DOHH2 (cell line): ENCODE measurements around the gene OTUD4.

Experiments used
- H3F3A ChIP-seq: fragments of 200-600 bp; sonication (generic), shearing (Covaris generic); 2 replicates; pipeline ENCODE4 v1.6.0; 2016; ENCODE audit warnings: antibody characterized with exemption, mild to moderate bottlenecking; ENCODE audit not compliant: control insufficient read depth, insufficient read depth
- H3K27ac ChIP-seq: fragments of 200-600 bp; sonication (generic); 2 replicates; pipeline ENCODE4 v1.5.1; 2014; ENCODE audit warnings: low read depth, mild to moderate bottlenecking, low read length, moderate library complexity
- H3K27me3 ChIP-seq: fragments of 200-600 bp; sonication (generic); 2 replicates; pipeline ENCODE4 v1.6.1; 2014; ENCODE audit warnings: mild to moderate bottlenecking, low read length, mixed read lengths; ENCODE audit not compliant: control insufficient read depth
- H3K36me3 ChIP-seq: fragments of 200-600 bp; sonication (generic); 2 replicates; pipeline ENCODE4 v1.6.1; 2014; ENCODE audit warnings: mild to moderate bottlenecking, low read length, moderate library complexity, mixed read lengths; ENCODE audit not compliant: control insufficient read depth
- H3K4me1 ChIP-seq: fragments of 200-600 bp; sonication (generic); 2 replicates; pipeline ENCODE4 v1.6.1; 2014; ENCODE audit warnings: mild to moderate bottlenecking, low read length, mixed read lengths; ENCODE audit not compliant: control insufficient read depth
- H3K4me2 ChIP-seq: fragments of 200-600 bp; sonication (generic); 2 replicates; pipeline ENCODE4 v1.6.0; 2014; ENCODE audit warnings: mild to moderate bottlenecking, low read length, moderate library complexity
- H3K4me3 ChIP-seq: fragments of 200-600 bp; sonication (generic); 2 replicates; pipeline ENCODE4 v1.5.1; 2014; ENCODE audit warnings: mild to moderate bottlenecking, low read length, mixed read lengths
- H3K79me2 ChIP-seq: fragments of 200-600 bp; sonication (generic); 2 replicates; pipeline ENCODE4 v1.6.1; 2014; ENCODE audit warnings: mild to moderate bottlenecking, low read length, mixed read lengths; ENCODE audit not compliant: control insufficient read depth
- H3K9me2 ChIP-seq: fragments of 200-600 bp; sonication (generic); replicated peaks from 2 replicates; pipeline ENCODE4 v1.6.1; 2014; ENCODE audit warnings: mild to moderate bottlenecking, low read length, mixed read lengths; ENCODE audit not compliant: control insufficient read depth
- H3K9me3 ChIP-seq: fragments of 200-600 bp; sonication (generic); 2 replicates; pipeline ENCODE4 v1.6.1; 2014; ENCODE audit warnings: antibody characterized with exemption, low read length, mixed read lengths; ENCODE audit not compliant: control insufficient read depth, insufficient read depth
- H4K20me1 ChIP-seq: fragments of 200-600 bp; sonication (generic); 2 replicates; pipeline ENCODE4 v1.6.0; 2014; ENCODE audit warnings: low read depth, mild to moderate bottlenecking, antibody characterized with exemption, low read length, moderate library complexity; ENCODE audit not compliant: control insufficient read depth, insufficient read depth
- CTCF ChIP-seq: fragments of 200-600 bp; sonication (generic); IDR thresholded peaks from one replicate; pipeline ENCODE4 v1.5.1; 2014; ENCODE audit warnings: antibody characterized with exemption, mild to moderate bottlenecking, low read depth, low read length; ENCODE audit not compliant: poor library complexity, severe bottlenecking
- EZH2phosphoT487 ChIP-seq: fragments of 200-600 bp; sonication (generic); IDR thresholded peaks from 2 replicates; pipeline ENCODE4 v1.6.1; 2017; ENCODE audit warnings: borderline replicate concordance, mild to moderate bottlenecking, antibody characterized with exemption, low read length, moderate library complexity, mixed read lengths

The OTUD4 gene

GRCh38 chr4:145103496-145103895 lies 76.9 kb downstream of the OTUD4 start:
- no peaks in the 10 kb centered on the region for H3K9me2 ChIP-seq
- H3K27ac ChIP-seq: no peak overlapping the region
- peaks cover 89% of the 10 kb centered on the region for H3K36me3 ChIP-seq
- peaks cover 55% of the 10 kb centered on the region for H3K4me1 ChIP-seq
- peaks cover 85% of the 10 kb centered on the region for H3K79me2 ChIP-seq
- H3K9me3 ChIP-seq: no peaks in the 10 kb centered on the region
- TF ChIP-seq CTCF: no peak
- TF ChIP-seq EZH2phosphoT487: no peak
- H3K4me3 ChIP-seq: peak overlapping the region; percentile 11; the same call in 1 of the 2 replicates
- no peaks in the 10 kb centered on the region for H3F3A ChIP-seq
- H3K4me2 ChIP-seq: peak overlapping the region; percentile 52
- no peaks in the 10 kb centered on the region for H3K27me3 ChIP-seq
- H4K20me1 ChIP-seq: peaks cover 3% of the 10 kb centered on the region

- peak overlapping the region; percentile 13; the same call in 1 of the 2 replicates for H3K4me3 ChIP-seq
- peaks cover 85% of the 10 kb centered on the region for H3K36me3 ChIP-seq
- peak overlapping the region; percentile 52 for H3K4me2 ChIP-seq
- no peaks in the 10 kb centered on the region for H3K9me2 ChIP-seq
- no peak overlapping the region for H3K27ac ChIP-seq
- H3K27me3 ChIP-seq: no peaks in the 10 kb centered on the region
- H3K4me1 ChIP-seq: peaks cover 49% of the 10 kb centered on the region
- H3K79me2 ChIP-seq: peaks cover 89% of the 10 kb centered on the region
- H4K20me1 ChIP-seq: peaks cover 3% of the 10 kb centered on the region
- no peak for TF ChIP-seq EZH2phosphoT487
- no peak for TF ChIP-seq CTCF
- H3F3A ChIP-seq: no peaks in the 10 kb centered on the region
- no peaks in the 10 kb centered on the region for H3K9me3 ChIP-seq
These were observed 77.8 kb downstream of the OTUD4 start for GRCh38 chr4:145102619-145103018.

- H3K36me3 ChIP-seq: peaks cover 71% of the 10 kb centered on the region
- peak overlapping the region; percentile 23; the same call in 1 of the 2 replicates for H3K4me3 ChIP-seq
- peaks cover 94% of the 10 kb centered on the region for H3K79me2 ChIP-seq
- H3F3A ChIP-seq: no peaks in the 10 kb centered on the region
- H3K4me1 ChIP-seq: peaks cover 52% of the 10 kb centered on the region
- H3K27me3 ChIP-seq: no peaks in the 10 kb centered on the region
- H3K27ac ChIP-seq: no peak overlapping the region
- TF ChIP-seq EZH2phosphoT487 (no peak), CTCF (no peak)
- no peaks in the 10 kb centered on the region for H3K9me3 ChIP-seq
- H3K4me2 ChIP-seq: peak overlapping the region; percentile 52
- no peaks in the 10 kb centered on the region for H3K9me2 ChIP-seq
- H4K20me1 ChIP-seq: peaks cover 3% of the 10 kb centered on the region
These were observed 79.3 kb downstream of the OTUD4 start for GRCh38 chr4:145101091-145101490.

GRCh38 chr4:145099653-145100052 lies 80.7 kb downstream of the OTUD4 start:
- Histone ChIP-seq H3K79me2 (peaks cover 97% of the 10 kb centered on the region), H4K20me1 (peaks cover 3% of the 10 kb centered on the region), H3K27ac (peak overlapping the region; percentile 48; the same call in 1 of the 2 replicates), H3K9me2 (no peaks in the 10 kb centered on the region), H3K9me3 (no peaks in the 10 kb centered on the region), H3F3A (no peaks in the 10 kb centered on the region), H3K36me3 (peaks cover 69% of the 10 kb centered on the region), H3K4me2 (peak overlapping the region; percentile 74), H3K27me3 (no peaks in the 10 kb centered on the region), H3K4me3 (peak overlapping the region; percentile 98), H3K4me1 (peaks cover 52% of the 10 kb centered on the region)
- TF ChIP-seq CTCF: no peak
- no peak for TF ChIP-seq EZH2phosphoT487
